Hippocampal formation (tissue), 2 donors: Measurements from ENCODE around the gene MLIP.
A peak's percentile ranks its signal among the peaks of the same experiment; 100 is the strongest.
"Not testable (repeated sequence)": the region's sequence is repeated elsewhere in the genome, so short reads cannot be mapped to it uniquely, and the experiment has no call there.

ENCODE experiments used
- DNase-seq, 2 donors: peaks; one replicate each; lab custom pipeline; 2025; lab: John Stamatoyannopoulos, UW

The MLIP gene, protein sequence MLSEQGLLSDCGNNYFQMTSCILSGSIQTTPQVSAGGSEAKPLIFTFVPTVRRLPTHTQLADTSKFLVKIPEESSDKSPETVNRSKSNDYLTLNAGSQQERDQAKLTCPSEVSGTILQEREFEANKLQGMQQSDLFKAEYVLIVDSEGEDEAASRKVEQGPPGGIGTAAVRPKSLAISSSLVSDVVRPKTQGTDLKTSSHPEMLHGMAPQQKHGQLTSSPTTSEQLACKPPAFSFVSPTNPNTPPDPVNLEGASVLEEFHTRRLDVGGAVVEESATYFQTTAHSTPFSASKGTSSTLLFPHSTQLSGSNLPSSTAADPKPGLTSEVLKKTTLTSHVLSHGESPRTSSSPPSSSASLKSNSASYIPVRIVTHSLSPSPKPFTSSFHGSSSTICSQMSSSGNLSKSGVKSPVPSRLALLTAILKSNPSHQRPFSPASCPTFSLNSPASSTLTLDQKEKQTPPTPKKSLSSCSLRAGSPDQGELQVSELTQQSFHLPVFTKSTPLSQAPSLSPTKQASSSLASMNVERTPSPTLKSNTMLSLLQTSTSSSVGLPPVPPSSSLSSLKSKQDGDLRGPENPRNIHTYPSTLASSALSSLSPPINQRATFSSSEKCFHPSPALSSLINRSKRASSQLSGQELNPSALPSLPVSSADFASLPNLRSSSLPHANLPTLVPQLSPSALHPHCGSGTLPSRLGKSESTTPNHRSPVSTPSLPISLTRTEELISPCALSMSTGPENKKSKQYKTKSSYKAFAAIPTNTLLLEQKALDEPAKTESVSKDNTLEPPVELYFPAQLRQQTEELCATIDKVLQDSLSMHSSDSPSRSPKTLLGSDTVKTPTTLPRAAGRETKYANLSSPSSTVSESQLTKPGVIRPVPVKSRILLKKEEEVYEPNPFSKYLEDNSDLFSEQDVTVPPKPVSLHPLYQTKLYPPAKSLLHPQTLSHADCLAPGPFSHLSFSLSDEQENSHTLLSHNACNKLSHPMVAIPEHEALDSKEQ

DNA sequence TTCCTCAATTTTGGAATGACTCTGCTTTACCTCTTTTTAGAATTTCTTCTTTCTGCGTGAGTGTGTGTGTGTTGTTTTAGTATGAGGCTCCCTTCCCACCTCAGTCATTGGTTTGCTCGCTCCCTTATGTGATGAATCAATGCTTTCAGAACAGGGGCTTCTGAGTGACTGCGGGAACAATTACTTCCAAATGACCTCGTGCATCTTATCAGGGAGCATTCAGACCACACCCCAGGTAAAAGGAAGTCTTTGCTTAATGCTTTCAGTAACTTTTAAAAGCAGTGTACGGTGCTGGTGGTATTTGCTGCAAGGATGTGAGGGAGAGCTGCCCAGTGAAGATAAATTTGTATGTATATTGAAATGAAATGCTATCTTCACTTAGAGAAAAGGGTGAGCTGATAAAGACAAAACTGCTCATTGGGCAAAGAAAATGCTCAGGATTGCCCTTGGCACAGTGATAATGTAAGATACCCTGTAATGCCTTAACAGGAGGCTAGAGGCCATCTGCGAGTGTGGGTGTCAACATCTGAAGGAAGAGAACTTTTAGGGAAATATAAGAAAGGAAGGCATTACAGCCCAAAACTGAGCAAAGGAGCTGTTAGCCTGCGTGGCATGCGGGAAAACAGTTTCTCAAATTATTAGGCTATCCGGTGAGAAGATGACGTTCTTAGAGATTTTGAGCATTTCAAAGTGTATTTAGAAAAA is at the start of gene MLIP:
MLIP (plus strand) TSS at position 103 of the 705 bp plus-strand sequence; CDS start at position 140, 37 bp downstream.
- no peak for DNase-seq

DNA sequence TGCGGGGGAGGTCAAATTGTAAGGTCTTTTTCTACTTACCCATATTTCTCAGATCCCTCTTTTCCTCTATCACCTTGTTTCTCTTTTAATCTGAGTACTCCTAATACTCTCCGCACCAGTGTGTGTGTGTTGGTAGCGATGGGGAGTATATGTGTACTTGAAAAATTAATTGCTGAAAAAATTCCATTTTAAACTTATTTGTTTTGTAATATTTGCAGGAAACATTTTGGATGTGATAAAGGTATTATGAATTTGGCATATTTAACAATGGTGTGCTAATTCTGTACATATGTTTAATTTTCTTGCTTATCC is 48.1 kb upstream of the MLIP start:
- no peak for DNase-seq

DNA sequence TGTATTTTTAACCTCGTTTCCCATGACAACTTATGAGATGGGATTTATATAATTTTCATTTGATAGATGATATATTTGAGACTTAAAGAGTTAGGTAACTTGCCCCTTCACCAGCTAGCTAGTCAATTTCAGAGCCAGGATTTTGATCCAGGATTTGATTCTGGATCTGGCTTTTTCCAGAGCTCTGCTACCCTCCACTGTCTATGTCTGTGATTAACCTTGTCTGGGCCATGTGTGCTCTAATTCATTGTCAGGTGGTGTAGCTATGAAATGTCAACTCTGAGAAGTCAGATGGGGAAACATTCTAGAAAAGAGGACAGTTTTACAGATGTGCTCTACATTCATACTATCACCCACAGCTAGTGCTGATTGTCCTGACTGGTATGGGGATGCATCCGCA is 42.5 kb upstream of the MLIP start:
- DNase-seq: no peak

DNA sequence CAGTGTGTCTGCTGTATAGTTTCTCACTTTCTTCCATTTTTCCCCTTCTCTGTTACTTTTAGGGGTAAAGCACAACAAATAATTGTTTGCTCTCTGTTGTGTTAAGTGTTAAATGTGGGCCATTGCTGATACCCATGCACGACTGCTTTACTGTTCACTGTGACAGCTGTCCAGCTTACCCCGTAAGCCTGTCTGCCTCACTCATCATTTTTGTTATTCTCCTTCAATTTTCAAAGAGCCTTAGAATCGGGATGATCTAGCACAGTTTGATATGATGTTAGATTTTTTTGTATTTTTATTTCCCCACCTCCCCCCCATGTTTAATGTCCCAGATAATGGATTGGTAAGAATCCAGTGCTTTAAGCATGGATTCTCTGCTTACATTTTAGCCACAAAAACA is 41.2 kb upstream of the MLIP start:
- no peak for DNase-seq

DNA sequence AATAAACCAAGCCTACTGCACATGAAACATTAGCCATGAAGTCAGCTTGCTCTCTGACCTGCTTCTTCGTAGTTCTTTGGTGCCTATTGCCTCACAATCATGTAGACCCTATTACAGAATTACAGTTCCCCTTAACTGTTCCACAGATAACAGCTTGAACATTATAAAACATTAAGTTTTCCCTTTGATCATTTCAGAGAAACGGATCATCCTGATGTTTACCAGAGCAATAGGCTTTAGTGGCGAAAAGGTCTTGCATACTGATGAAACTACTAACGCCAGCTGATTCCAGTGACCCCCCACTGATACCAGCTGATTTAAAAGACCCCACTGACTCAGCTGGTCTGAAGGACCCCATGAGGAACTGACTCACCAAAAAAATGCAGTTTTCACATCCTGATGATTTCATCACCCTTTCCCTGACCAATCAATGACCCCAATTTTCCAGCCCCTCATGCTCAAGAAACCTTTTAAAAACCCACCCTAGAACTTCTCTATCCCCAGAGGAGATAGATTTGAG is 39.4 kb upstream of the MLIP start:
- no peak for DNase-seq

DNA sequence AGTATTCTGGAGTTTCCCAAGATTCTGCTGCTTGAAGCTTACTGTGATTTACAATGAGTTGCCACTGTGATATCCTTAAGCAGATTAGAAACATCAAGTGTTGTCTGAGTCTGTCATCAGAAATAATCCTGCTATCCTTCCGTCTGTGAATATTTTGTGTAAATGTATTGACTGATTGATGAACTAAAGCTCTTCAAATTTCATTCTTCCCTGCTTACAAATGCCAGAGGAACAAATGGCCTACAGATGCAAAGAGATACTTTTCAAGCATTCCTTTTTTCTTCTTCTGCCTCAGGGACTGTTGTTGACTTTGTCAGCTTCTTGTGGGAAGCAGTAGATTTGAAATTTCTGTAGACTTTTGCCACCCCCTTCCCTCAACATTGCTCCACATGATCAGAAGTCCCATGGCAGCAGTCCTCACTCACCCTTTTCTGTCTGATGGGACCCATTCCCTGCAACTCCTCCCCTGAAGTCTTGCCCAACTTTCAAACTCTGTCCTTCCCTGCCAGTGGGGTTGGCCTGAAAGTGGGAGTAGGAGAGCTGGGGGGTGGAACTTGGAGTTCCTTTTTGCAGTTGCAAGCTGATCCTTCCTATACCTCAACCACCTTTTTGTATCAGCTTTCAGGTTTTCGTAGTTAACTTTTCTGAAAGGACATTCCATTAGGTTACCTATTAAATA is 38.5 kb upstream of the MLIP start:
- DNase-seq: no peak

DNA sequence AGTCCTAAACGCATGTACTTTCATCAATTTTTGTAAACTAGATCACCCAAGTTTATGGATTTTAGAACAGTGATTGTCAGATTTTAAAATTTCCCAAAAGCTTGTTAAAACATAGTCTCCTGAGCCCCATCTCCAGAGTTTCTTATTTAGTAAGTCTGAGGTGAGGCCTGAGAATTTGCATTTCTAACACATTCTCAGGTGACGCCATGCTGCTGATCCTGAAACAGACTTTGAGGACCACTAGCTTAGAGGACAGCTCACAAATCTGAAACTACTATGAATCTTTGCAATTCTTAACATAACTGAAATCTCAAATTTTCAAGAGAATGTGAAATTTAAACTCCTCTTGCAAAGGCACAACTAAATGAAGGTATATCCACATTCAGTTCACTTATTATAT is 37.8 kb upstream of the MLIP start:
- no peak for DNase-seq

DNA sequence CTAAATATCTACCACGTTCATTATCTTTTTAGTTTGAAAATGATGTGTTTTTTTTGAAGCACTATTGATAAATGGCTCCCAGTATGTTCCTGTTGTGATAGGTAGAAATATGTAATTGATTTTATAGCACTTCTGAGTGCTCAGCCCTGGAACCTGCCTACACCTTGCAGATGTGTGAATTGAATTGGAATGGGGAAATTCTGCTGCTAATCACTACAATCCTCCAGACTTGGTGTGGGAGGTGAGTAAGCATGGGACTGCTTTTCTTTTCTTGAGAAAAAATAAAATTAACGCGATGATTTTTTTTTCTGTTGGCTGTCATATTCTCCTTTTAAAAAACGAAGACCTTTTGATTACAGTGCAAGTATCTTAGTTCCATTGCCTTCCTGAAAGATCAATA is 37.1 kb upstream of the MLIP start:
- DNase-seq: no peak

DNA sequence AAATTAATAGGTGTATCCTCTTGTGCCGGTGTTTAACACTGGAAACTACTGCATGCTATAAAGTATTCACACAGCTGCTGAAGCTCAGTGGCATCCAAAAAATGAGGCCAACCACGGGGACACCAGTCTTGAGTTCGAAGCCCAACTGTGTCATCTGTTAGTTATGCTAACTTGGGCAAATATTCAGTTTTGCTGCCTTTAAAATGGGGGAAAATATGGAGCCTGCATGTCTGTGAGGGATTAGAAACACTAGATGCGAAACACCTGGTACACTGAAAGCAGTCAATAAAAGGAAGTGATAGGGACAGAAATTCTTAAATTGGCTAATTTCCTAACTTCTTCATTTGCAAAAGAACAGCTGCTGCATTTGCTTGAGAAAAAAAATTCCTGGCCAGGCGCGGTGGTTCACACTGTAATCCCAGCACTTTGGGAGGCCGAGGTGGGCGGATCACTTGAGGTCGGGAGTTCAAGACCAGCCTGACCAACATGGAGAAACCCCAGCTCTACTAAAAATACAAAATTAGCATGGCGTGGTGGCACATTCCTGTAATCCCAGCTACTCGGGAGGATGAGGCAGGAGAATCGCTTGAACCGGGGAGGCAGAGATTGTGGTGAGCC is 36.6 kb upstream of the MLIP start:
- DNase-seq: no peak

DNA sequence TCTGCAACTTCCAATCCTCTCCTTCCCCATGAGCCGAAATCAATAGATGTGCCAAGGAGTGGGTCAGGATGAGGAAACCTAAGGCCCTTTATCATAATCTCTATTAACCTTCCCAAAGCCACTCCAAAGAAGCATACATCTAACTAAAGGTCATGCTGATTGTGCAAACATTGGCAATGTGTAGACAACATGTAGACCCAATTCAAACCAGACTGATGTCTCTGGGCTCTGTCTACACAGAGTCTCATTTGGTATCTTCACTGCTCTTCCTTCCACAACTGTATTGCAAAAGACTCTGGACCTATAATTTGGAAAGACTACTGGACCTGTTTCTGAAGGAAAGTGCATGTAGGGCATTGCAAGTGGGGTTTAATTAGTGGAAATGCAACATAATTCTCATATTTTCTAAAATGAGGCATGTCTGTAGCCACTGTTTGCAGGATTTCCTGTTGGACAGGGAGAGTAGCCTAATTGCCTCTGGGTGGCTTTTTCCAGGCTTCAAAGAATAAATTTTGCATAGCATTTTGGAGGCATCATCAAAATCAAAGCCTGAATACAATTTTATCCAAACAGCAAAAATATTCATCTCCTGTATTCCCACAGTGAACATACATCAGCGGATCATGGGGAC is 35.0 kb upstream of the MLIP start:
- no peak for DNase-seq

DNA sequence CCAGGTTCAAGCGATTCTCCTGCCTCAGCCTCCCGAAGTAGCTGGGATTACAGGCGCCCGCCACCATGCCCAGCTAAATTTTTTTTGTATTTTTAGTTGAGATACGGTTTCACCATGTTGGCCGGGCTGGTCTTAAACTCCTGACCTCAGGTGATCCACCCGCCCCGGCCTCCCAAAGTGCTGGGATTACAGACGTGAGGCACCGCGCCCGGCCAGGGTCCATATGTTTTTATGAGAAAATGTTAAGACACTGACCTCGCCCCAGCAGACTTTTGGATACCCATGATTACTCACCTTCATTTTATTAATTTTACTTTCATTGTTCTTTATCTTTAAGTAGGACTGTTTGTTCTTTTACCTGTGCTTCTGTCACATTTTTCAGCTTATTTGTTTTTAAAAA is 29.7 kb upstream of the MLIP start:
- not testable (repeated sequence) for DNase-seq

DNA sequence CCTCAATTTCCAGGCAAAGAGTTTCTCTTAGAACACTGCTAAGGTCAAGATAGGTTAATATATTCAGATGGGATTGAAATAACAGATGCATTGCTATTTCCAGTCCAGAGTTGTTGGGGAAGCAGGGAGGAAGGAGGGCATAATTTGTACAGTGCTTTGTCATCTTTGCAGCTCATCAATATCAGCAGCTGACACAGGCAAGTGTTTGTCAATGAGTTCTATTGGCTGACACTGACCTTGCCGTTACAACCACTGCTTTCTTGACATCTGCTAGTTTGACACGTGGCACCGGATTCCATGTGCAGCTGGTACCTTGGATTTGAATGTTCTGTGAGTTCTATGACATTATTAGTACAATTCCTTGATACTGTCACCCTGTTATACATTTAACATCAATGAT is 28.0 kb upstream of the MLIP start:
- no peak for DNase-seq

DNA sequence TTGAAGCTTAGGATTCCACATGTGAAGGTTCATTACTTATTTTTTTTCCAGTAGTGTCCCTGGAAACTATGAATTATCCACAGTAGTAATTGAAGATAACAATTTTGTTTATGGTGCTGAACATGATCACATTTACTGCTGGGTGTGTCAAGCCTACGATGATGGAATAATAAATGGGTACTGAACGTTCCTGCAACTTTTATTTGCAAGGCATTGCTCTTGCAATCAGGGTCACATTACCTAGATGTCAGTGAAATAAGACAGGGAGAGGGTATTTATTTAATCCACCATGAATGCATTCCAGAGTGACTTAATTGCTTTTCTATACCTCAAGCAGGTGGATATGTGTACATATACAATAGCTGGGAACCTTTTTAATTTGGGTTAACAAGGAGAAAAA is 27.0 kb upstream of the MLIP start:
- DNase-seq: no peak

DNA sequence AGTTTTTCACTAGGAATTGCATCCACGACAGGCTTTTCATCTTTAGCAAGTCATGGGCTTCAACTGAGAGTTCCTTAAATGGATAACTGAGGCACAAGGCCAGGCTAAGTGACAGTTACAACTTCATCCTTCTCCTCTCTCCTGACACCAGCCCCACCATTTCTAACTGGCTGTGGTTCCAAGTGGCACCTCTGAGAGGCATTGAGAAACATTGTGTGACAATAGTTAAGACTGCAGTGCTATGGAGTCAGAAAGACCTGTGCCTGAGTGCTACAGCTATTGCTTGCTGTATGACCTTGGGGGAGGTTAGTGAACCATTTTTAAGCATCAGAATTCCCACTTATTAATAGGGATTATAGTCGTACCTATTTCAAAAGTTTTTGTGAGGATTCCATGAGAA is 26.2 kb upstream of the MLIP start:
- no peak for DNase-seq

DNA sequence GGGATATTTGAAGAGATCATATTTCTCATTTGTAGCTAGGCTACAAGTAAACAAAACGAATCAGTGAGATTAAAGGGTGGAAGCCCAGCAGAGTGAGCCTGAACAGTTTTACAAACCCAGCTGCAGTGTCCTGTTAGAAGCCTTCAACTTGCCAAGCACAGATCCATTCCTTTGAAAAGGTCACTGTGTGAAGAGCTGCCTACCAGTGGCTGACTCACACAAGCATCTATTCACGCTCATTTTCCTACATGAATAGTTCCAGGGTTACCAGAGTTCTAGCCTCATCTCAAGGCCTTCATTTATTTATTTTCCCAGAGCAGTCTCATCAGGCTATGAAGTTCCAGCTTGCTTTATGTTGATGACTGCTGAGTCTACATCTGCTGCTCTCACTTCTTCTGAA is 25.7 kb upstream of the MLIP start:
- no peak for DNase-seq

DNA sequence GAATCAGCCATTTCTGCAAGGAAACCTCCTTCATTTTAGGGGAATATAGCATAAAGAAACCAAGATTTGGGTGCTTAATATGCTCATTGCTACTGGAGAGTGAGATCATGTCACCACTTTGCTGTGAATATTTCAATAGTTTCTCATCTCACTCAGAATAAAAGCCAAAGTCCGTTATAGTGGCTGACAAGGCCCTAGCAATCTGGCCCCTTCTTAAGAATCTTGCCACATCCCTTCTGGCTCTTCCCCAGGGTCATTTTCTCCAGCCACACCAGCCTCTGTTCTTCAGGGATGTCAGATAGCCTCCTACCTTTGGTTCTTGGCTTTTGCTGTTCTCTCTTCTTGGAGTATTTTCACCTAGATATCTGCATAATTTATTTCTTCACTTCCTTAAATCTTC is 24.8 kb upstream of the MLIP start:
- DNase-seq: no peak

DNA sequence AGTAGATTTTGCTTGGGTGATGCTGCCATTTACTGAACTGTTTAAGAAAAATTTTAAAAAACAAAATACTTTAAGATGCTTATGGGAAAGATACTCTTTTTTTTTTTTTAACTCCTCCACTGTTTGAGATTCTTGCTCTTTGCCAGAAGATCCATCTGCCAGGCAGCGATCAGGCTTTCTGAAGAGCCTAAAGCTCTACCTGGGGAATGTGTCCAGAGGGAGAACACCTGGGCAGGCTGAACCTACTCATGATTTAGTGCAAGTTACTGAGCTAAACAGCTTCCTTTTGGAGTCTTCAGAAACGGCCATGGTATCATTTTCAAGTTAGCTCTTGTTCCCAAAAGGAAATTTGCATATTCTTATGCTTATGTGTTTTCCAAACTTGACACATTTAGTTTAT is 23.5 kb upstream of the MLIP start:
- DNase-seq: no peak

DNA sequence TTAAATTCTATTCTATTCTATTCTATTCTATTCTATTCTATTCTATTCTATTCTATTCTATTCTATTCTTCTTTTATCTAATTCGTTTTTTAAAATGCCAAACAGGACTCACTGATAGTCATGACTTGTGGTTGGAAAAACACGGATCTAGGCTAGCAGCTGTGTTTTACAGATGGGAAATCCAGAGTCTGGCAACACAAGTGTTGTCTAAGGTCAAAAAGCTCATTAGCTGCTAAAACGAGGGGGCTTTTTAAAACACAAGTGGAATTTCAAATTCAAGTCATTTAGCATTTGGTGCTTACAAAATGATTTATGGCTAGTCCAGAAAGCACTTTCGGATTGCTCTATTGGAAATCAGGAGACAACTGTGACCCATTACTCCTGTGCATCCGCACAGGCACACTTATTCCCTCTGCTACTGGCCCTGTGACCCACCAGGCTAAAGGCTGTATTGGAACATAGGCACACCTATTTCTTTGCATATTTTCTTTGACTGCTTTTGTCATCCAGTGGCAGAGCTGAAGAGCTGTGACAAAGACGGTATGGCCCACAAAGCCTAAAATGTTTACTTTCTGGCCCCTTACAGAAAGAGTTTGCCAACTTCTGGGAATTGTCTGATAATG is 17.8 kb upstream of the MLIP start:
- DNase-seq: no peak

DNA sequence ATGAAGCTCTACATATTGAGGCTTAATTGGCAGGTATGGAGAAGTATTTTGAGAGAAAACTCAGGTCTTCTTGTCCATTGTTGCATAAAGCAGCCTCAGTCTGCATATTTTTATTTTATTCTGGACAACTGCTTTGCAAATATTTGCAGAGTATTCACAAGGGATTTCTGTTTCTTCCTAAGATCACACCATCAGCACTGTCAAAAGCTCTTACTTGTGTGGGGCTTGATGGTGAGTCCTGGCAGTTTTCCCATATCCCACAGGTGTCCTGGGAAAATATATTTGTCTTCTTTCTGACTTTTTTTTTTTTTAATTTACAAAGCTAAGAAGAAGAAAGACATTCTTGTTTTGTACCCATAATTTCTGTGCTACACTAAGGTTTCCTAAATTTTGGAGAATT is 16.9 kb upstream of the MLIP start:
- no peak for DNase-seq

DNA sequence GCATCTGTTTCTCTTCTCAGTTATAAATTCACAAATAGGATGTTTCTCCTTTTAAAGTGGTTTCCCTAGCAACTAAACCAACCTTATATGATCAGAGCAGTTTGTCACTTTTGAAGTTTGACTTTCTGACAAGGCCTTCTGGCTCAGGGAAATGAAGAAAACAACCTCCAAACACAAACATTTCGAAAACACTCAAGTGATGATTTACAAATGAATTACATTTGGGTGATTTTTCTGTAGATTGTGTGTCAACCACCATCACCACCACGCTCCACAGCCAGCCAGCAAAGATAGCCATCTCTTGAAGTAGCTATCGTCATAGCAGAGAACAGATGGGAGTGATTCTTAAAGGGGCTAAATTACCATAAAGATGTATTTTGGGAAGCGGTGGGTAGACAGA is 16.5 kb upstream of the MLIP start:
- peak in 1 of 2 donors; percentile 24 for DNase-seq
